ENCODE data around the gene SERPINA6.

DNA sequence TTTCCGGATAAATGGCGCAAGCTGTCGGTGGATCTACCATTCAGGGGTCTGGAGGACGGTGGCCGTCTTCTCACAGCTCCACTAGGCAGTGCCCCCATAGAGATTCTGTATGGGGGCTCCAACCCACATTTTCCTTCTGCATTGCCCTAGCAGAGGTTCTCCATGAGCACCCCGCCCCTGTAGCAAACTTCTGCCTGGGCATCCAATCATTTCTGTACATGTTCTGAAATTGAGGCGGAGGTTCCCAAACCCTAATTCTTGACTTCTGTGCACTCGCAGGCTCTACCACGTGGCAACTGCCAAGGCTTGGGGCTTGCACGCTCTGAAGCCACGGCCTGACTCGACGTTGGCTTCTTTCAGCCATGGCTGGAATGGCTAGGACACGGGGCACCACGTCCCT is 25.0 kb downstream of the SERPINA6 start:
- TF ChIP-seq, protein P1, sequence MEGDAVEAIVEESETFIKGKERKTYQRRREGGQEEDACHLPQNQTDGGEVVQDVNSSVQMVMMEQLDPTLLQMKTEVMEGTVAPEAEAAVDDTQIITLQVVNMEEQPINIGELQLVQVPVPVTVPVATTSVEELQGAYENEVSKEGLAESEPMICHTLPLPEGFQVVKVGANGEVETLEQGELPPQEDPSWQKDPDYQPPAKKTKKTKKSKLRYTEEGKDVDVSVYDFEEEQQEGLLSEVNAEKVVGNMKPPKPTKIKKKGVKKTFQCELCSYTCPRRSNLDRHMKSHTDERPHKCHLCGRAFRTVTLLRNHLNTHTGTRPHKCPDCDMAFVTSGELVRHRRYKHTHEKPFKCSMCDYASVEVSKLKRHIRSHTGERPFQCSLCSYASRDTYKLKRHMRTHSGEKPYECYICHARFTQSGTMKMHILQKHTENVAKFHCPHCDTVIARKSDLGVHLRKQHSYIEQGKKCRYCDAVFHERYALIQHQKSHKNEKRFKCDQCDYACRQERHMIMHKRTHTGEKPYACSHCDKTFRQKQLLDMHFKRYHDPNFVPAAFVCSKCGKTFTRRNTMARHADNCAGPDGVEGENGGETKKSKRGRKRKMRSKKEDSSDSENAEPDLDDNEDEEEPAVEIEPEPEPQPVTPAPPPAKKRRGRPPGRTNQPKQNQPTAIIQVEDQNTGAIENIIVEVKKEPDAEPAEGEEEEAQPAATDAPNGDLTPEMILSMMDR (IDR thresholded peaks at IDR 0.05) = no peak
- no peak for TF ChIP-seq POLR2A (IDR thresholded peaks at IDR 0.05)

Data from testis (tissue), 2 donors.